Measurements from ENCODE around the gene RPS15.

DNA sequence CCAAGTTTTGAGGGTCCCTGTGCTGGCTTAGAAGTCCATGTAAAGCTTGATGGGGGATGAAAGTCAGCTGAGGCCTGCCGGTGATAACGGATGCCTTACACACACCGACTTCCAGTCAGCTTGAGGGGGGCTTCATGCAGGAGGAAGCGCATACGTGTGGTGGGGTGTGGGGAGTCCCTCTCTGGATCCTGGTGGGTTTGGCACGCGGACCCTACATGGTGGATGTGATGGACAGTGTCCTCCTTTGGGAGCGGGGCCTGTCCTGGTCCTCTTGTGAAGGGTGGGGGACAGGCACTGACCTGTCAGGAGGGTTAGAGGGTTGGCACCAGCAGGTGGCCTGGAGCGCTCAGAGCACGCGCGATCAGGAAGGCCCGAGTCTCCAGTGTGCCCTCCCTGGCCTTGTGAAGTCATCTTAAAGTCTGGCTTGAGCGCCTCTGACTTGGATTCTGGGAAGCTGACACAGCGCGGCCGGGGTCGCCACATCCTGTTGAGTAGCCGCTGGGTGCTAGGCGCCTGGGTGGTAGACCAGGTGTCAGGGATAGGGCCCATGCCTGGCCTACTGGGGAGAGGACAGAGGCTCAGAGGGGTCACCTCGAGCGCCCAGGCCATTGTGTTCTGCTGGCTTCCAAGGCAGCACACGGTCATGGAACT is 27.9 kb upstream of the RPS15 start:
- TF ChIP-seq, protein P1, sequence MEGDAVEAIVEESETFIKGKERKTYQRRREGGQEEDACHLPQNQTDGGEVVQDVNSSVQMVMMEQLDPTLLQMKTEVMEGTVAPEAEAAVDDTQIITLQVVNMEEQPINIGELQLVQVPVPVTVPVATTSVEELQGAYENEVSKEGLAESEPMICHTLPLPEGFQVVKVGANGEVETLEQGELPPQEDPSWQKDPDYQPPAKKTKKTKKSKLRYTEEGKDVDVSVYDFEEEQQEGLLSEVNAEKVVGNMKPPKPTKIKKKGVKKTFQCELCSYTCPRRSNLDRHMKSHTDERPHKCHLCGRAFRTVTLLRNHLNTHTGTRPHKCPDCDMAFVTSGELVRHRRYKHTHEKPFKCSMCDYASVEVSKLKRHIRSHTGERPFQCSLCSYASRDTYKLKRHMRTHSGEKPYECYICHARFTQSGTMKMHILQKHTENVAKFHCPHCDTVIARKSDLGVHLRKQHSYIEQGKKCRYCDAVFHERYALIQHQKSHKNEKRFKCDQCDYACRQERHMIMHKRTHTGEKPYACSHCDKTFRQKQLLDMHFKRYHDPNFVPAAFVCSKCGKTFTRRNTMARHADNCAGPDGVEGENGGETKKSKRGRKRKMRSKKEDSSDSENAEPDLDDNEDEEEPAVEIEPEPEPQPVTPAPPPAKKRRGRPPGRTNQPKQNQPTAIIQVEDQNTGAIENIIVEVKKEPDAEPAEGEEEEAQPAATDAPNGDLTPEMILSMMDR (conservative IDR thresholded peaks at IDR 0.05; ENCODE audit: low read depth, low read length), result no peak
- no peak for TF ChIP-seq EZH2 (IDR thresholded peaks at IDR 0.05; ENCODE audit: borderline replicate concordance, low read depth, low read length, poor library complexity, severe bottlenecking)
